ENCODE results near the gene MEGF9.

Gene MEGF9

DNA sequence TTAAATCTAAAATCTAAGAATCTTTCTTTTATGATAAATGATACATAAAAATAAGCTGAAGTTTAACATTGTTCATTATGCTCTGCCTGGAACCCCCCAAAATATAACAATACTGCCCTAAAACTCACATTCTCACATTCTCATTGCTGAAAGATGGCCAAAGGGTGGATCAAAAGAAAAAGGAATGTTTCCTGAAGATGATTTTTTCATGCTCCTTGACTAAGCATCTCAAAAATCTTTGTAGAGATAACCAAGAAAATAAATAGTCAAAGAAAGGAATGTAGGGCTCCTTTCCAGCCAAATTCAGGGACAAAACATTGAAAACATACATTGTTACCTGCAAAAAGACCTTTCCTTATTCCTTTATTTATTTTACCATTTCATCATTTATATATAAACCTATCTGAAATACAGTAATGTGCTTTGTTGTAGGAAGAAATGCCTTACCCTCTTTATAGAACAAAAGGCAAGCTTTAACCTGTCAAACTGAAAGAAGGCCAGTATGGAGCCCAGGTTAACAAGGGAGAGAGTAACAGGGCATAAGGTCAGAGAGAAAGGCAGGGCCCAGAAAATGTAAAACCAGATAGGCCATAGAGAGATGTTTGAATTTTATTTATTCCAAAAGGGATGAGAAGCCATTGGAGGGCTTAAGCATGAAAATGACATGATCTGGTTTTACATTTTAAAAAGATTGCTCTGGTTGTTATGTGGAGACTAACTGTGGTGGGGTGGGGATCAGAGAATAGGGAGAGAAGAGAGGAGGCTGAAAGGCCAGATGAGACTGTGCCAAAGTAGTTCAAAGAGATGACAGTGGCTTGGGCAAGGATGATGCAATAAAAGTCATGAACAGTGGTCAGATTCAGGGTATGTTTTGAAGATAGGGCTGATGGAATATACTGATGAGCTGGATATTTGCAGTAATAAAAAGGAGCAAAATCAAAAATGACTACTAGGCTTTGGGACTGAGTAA is 97.0 kb downstream of the MEGF9 start:
- in situ Hi-C loops (cut with MboI; ENCODE audit: low sequenced_read_pairs, unreplicated experiment), result no loop called here
- DNase-seq (ENCODE audit: low spot score), result no peak
- TF ChIP-seq, protein P1, sequence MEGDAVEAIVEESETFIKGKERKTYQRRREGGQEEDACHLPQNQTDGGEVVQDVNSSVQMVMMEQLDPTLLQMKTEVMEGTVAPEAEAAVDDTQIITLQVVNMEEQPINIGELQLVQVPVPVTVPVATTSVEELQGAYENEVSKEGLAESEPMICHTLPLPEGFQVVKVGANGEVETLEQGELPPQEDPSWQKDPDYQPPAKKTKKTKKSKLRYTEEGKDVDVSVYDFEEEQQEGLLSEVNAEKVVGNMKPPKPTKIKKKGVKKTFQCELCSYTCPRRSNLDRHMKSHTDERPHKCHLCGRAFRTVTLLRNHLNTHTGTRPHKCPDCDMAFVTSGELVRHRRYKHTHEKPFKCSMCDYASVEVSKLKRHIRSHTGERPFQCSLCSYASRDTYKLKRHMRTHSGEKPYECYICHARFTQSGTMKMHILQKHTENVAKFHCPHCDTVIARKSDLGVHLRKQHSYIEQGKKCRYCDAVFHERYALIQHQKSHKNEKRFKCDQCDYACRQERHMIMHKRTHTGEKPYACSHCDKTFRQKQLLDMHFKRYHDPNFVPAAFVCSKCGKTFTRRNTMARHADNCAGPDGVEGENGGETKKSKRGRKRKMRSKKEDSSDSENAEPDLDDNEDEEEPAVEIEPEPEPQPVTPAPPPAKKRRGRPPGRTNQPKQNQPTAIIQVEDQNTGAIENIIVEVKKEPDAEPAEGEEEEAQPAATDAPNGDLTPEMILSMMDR (IDR thresholded peaks at IDR 0.05; ENCODE audit: borderline replicate concordance, control extremely low read depth, extremely low read depth, insufficient read depth, missing control alignments), result no peak

- in situ Hi-C loops (cut with MboI; ENCODE audit: low sequenced_read_pairs, unreplicated experiment), result no loop called here
- DNase-seq (ENCODE audit: low spot score), result no peak
- TF ChIP-seq, protein P1 (IDR thresholded peaks at IDR 0.05; ENCODE audit: borderline replicate concordance, control extremely low read depth, extremely low read depth, insufficient read depth, missing control alignments), result no peak
These were observed 102.1 kb downstream of the MEGF9 start for GRCh38 chr9:120612218-120612617.

- in situ Hi-C loops (cut with MboI; ENCODE audit: low sequenced_read_pairs, unreplicated experiment), result no loop called here
- TF ChIP-seq, protein P1 (IDR thresholded peaks at IDR 0.05; ENCODE audit: borderline replicate concordance, control extremely low read depth, extremely low read depth, insufficient read depth, missing control alignments), result no peak
- no peak for DNase-seq (ENCODE audit: low spot score)
These were observed 102.6 kb downstream of the MEGF9 start for GRCh38 chr9:120611690-120612068.

GRCh38 chr9:120610975-120611689 is 103.1 kb downstream of the MEGF9 start:
- in situ Hi-C loops (cut with MboI; ENCODE audit: low sequenced_read_pairs, unreplicated experiment), result no loop called here
- DNase-seq (ENCODE audit: low spot score), result no peak
- TF ChIP-seq, protein P1 (IDR thresholded peaks at IDR 0.05; ENCODE audit: borderline replicate concordance, control extremely low read depth, extremely low read depth, insufficient read depth, missing control alignments), result no peak

DNA sequence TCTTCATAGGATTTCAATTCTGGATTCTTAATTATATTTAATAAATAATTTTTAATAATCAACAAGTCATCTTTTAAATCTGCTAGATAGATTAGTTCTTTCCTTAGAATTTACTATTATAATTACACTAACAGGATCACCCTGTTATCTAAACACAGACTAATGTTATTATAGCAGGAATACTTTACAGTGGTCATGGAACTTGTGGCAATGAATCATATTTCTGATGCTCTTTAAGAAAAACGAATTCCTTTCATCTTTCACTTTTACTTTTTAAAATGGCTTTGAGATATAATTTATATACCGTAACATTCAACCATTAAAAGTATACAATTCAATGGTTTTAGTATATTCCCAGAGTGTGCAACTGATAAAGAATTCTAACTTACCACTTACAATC is 104.6 kb downstream of the MEGF9 start:
- in situ Hi-C loops (cut with MboI; ENCODE audit: low sequenced_read_pairs, unreplicated experiment), result no loop called here
- DNase-seq (ENCODE audit: low spot score), result no peak
- TF ChIP-seq, protein P1 (IDR thresholded peaks at IDR 0.05; ENCODE audit: borderline replicate concordance, control extremely low read depth, extremely low read depth, insufficient read depth, missing control alignments), result no peak

DNA sequence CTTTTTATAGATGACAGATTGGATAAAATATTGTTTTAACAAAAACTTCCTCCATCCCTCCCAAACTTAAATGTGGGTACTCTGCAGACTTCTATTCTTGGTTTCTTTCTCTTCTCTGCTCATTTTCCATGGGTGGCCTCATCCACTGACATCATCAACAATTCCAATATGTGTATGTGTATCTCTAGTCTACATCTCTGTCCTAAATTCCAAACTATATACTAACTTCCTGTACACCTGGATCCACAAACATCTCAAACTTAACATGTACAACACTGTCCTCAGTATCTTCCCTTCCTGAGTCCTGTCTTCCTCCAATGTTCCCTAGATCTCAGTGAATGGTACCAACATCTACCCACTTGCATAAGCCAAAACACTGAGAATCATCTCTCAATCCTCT is 105.8 kb downstream of the MEGF9 start:
- in situ Hi-C loops (cut with MboI; ENCODE audit: low sequenced_read_pairs, unreplicated experiment), result no loop called here

More for the DNA sequence above, 105.8 kb downstream of the MEGF9 start:
- DNase-seq (ENCODE audit: low spot score), result no peak
- TF ChIP-seq, protein P1 (IDR thresholded peaks at IDR 0.05; ENCODE audit: borderline replicate concordance, control extremely low read depth, extremely low read depth, insufficient read depth, missing control alignments), result no peak

Data from GM13976 (cell line).